NCI-H2081 treated with DMSO at 0.1 percent for 48 hours (cell line): ENCODE measurements around the gene STAC2.

ENCODE experiments used
- DNase-seq: peaks from one replicate; lab custom pipeline; 2025; lab: John Stamatoyannopoulos, UW

Gene STAC2

DNA sequence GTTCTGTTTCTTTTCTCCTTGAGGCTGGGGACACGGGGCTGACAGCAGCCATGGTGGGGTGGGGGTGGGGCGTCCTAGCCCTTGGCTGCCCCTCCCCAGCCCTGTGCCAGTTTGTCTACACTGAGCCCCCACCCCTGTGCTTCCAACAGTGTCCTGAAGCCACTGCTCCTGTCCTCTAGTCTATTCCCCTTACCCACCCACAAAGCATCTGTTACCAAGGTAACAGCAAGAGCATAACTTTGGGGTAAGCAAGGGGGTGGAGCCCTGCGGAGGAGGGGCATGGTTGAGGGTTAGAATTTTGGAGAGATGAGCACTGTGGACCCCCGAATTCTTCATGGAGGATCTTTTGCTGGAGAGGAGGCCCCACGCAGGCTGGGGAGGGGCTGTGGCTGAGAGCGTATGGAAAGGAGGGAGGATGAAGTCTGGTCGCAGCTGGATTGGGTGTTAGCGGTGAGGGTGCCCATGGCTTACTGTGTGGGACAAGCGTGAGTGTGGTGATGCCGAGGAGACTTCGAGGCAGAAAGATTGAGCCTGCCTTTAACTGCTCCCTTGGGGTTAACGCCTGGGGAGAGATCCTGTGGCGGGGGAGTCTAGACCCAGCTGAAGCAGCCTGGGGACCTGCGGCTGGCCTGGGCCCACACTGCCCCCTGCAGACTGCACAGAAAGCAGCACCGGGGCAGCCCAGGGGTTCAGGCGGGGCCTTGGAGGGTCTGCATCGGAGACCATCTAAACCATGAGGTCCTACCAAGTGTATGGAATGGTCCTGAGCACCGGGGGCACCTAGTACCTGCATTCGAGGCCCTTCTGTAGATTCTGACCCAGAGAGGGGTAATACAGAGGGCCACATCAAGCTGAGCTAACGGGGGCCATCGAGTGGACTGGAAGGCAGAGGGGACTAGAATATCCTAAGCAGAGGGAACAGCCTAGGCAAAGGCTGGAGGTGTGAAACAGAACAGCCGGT lies 6.1 kb upstream of the STAC2 start:
- no peak for DNase-seq

DNA sequence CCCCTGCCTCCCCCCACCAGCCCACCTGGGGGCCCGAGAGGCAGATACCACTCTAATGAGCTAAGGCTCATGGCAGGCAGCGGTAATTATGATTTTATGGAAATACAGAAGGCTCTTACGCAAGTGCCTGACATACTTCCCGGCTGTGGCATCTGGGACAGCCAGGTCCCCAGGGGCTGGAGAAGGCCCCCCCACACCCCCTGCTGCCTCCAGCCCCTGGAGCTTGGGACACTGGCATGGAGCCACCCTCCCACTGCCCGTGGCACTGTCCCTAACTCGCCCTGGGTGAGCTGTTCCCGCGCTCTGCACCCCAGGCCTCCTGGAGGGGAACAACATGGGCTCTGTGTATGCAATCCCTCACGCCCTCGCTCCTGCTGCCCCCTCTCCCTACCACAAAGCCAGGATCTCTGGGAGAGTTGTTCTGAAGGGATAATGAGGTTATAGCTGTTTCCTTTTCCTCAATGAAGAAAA lies 5.4 kb upstream of the STAC2 start:
- DNase-seq, result no peak

DNA sequence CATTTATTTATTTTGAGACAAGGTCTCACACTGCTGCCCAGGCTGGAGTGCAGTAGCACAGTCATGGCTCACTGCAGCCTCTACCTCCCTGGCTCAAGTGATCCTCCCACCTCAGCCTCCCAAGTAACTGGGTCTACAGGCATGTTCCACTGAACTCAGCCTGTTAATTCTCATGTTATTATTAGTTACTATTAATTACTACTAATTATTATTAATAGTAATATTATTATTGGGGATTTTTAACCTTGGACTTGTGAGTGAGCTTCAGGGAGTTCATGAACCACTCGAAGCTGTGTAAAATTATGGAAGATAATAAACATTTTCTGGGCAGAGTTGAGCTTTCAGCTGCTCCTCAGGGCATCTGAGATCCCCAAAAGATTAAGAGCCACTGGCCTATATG lies 4.6 kb upstream of the STAC2 start:
- DNase-seq, result no peak

DNA sequence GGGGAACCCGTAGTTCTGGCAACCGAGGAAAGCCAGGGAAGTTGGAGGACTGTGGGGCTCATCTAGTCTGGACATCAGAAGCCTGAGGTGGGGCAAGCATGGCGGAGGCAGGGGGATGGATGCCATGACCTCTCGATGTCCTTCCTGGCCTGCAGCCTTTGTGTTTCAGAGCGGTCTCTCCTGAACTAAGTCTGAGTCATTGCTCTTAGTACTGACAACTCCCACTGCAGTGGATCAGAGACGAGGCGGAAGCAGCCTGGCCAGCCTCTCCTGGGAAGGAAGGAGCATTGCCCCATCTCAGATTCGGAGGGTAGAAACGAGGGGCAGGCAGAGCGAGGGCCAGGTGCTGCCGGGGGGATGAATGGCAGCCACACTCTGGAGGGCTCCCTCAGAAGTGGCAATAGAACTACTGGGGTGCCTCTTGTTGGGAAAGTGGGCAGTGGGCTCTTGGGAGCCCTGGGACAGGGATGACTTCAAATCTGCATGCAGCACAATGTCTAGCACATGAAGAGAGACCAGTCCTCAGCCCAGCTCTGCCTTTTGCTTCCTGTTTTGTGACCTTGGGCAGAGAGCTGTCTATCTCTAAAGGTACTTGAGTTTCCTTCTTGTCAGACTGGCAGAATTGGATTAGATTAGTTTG lies 3.6 kb upstream of the STAC2 start:
- DNase-seq, result no peak

DNA sequence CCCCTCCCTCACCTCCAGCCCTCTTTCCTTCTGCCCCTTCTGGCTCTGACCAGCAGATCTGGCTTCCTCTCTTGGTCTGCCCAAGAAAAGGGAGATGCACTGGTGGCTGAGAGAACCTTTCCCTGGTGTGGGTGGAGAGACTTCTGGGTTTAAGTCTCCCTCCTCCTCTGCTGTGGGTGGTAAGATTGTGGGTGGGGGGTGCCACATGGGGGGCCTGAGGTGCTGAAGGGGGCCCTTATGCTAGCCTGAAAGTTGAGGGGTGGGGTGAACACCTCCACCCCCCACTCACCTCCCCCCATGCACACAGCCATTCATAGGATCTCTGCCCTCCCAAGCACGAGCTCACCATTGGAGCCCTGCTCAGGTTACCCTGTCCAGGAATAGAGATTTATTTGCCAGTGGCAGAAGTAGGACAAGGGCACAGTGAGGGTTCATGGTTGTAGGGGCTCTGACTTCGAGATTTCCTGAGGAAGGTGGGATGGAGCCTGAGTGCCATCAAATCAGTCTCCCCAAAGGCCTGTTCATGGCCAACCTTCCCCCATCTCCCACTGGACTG lies 1.7 kb upstream of the STAC2 start:
- no peak for DNase-seq

DNA sequence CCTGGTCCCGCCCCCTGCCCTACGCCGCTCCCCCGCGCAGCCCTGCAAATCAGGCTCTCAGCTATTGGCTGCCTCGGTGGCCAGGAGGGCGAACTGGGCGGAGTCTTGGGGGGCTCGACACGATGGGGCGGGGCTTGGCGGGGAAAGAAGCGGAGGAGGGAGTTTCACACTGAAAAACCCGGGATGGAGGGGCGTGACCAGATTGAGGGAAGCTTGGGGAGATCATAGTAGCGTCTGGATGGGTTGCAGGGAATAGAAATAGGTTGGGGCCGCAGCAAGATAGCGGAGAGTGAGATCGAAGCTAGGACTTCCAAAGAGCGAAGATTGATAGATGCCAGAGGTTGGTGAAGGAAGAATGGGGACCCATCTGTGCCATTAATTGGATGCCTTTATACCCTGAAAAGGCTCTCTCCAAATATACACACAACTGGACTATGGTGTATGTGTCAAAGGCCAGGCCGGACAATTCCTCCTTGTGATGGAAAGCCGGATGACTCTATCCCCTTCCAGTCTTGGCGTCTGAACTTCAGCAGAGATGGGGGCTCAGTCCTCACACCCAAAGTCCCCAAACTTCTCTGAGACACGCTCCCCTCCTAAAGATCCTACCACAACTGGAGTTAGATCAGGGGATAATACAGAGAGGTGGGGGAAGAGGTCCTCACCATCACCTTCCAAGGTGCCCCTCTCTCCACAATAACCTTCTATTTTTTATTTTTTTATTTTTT lies 376 bp upstream of the STAC2 start:
- no peak for DNase-seq

DNA sequence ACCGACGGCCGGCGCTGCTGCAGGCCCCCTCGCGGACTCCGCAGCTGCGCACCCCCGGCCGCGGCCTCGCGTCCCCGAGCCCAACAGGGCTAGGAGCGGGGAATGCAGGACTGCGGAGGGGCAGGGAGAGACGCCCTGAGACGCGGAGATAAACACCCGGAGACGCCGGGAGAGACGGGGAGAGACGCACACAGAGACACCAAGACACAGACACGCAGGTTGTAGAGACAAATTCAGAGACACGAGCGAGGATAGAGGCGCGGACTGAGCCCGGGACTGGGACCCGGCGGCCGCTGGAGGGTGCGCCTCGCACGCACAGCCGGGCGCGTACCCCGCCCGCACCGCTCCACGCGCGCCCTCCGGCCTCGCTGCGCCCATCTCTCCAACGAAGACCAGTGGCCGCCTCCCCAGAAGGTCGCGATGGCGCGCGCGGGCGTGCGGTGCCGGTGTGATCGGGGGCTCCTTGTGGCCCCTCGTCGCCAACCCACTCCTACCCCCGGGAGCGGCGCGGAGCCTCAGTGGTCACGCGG lies 902 bp downstream of the STAC2 start:
- no peak for DNase-seq

DNA sequence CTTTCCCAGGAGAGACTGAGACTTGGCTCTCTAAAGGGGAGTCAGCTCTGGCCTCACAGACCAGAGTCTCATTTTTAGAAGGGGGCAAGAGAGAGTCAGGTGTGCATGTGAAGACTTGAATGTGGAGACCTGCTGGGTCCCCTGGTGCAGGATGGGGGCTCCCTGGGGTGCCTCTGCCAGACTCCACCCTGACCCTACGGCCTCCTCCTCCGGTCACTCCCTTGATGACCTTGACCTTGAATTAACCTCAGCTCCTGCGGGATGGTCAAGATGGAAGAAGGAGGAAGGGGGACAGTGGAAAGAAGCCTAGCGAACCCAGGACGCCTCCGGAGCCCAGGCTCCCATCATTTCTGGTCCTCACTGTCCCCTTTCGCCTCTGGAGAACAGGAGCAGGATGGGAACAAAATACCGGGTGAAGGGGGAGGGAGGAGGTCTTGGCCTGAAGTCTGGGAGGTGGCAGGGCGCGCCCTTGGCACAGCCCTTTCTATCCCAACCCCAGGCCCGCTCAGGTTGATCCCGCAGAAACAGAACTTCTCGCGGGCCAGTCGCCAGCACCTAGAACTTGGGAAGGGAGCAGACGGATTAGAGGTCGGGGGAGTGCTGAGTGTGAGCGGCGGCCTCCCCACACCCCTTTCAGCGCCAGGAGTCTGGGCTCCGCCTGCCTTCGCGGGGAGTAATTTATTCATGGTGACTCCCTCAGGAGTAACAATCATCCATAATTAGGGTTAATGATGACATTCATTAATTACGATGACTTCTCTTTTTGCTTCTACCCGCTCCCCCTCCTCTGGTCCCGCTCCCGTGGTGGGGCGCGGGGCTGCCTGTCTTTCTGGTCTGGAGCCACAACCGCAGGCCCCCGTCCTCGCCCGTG lies 1.6 kb downstream of the STAC2 start:
- no peak for DNase-seq

DNA sequence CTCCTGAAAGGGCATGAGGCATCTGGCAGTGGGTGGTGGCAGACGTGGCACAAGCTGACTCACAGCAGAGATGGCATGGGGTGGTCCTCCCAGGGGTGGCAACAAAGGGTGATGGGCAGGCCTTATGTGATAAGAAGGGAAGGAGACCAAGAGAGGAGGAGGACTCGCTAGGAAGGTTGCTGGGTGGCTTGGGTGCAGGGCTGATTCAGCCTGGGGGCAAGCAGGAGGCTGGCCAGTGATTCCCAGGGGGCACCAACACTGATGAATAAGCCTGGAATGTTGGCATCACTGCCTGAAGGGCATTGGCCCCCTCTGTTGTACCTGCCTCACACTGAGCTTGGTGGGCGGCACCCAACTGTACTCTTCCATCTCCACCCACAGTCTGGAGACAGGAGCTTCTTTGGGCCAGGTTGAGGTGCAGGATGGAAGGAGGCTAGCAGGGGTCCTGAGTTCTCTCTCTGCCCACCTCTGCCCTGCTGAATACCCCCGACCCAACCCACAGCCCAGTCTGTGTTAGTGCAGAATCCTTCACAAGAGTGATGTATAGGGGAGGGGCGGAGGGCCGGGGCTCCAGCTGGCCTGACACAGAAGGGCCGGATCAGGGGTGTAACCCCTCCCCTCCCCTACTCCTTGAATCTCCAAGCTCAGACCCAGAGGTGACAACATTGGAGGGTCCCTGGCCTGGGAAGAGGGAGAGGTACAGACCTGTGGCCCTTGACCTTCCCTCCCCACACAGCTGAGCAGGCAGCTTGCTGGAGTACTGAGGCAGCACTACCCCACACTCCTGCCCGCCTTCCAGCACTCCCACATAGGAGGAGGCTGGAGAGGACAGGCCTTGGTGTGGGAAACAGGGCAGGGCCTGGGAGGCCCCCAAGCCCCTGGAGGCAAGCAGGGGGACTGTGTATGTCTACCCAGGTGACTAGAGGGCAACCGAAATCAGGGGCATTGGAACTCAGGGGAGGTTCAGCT lies 2.6 kb downstream of the STAC2 start:
- DNase-seq, result no peak

DNA sequence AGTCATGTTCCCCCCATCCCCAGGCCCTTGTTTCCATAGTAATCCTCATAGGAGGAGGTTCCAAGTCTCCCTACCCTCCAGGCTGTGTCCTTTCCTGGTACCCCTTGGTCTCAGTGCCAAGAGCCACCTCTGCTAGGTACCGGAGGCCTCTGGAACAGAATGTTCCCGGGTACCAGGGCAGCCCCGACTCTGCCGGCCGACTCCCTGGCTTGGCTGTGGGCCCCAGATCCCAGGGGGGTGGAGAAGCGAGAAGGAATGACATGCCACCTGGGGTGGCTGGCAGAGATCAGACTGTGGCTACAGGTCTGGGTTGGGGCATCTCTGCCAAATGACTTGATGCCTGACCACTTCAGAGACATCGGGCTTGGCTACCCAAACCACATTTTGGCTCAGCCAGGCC lies 3.6 kb downstream of the STAC2 start:
- DNase-seq, result no peak

DNA sequence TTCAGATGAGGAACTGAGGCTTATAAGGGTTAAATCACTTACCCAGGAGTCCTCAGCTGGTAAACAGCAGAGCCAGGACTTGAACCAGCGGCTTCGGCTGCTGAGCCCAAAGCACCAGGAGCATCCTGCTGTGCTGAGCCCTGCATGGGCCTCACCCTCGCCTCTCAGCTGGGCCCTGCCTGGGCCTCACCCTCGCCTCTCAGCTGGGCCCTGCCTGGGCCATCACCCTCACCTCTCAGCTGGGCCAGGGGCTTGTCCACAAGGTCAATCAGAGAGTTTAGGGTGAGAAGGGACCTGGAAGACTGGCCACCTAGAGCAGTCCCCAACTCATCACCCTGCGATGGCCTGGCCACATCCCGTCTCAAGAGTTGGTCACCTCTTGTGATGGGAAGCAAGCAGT lies 4.2 kb downstream of the STAC2 start:
- no peak for DNase-seq

DNA sequence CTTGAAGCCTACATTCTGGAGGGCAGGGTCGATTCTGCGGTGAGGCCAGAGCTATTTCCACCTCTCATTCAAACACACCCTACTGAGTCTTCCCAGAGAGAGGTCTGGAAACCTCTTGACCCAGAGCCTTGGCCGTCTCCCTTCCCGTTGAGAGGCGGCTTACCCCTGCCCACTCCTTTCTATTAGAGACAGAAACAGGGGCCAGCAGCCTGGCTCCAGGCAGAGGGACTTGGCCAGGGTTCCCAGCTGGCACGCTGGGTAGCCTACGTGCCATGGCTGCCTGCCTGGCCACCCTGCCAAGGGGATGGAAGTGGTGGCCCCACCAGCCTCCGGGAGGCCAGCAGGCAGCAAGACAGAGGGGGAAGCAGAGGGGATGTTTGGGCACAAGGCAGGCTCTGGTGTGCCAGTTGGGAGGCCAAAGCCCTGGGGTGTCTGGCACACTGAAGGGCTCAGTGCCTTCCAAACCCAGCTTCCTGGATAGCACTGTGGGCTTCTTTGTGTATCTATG lies 6.0 kb downstream of the STAC2 start:
- DNase-seq, result no peak

DNA sequence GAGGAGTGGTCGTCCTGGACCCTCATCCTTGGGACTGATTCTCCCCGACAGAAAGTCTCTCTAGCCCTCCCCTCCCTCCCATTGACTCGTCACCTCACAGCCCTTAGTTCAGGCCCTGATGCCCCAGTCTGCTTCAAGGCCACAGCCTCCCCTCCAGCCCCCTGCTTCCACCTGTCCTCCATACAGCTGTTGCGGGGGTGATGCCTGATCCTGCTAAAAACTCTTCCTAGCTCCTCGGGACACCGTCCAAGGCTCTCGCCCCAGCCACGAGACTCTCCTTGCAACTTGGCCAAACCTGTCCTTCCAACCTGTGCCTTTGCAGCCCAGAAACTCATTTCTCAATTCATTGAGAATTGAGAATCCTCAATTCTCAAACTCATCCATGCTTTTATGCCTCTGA lies 6.8 kb downstream of the STAC2 start:
- no peak for DNase-seq

DNA sequence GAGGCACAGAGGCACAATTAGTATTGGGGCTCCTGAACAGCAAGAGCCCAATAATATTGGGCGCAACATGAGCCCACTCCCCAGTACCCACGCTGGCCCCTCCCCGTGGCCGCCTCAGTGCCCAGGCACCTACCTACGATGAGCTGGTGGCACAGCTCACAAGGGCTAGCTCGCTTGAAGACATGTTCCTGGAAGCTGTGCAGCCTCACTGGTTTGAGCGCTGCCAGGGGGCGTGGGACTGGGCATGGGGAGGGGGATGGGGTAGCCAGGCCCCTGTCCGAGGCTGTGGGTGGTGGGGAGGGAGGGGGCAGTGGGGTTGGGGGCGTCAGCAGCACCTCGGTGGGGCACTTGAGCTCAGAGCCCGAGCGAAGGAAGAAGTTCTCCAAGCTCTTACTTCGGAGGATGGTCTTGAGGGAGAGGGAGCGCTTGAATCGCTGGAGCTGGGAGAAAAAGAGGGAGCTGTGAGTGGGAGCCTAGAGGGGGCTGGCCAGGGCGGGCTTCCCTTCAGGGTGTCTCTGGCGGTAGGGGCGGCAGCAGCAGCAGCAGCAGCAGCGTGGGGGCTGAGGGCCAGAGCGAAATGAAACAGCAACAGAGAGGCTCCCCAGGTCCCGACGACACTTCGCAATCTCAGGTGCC lies 7.9 kb downstream of the STAC2 start:
- no peak for DNase-seq

DNA sequence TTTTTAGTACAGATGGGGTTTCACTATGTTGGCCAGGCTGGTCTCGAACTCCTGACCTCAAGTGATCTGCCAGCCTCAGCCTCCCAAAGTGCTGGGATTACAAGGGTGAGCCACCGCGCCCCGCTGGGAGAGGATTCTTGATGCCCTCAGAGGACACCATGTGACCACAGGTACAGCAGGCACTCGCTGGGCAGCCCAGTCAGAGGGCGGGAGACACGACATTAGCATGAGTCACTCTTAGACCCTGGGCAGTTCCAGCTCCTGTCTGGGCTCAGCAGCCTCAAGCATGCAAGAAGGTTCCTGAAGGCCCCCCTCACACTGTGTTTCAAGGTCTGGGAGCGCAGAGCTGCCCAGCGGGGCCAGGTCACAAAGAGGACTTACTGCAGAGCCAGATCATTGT lies 11.9 kb downstream of the STAC2 start:
- no peak for DNase-seq

DNA sequence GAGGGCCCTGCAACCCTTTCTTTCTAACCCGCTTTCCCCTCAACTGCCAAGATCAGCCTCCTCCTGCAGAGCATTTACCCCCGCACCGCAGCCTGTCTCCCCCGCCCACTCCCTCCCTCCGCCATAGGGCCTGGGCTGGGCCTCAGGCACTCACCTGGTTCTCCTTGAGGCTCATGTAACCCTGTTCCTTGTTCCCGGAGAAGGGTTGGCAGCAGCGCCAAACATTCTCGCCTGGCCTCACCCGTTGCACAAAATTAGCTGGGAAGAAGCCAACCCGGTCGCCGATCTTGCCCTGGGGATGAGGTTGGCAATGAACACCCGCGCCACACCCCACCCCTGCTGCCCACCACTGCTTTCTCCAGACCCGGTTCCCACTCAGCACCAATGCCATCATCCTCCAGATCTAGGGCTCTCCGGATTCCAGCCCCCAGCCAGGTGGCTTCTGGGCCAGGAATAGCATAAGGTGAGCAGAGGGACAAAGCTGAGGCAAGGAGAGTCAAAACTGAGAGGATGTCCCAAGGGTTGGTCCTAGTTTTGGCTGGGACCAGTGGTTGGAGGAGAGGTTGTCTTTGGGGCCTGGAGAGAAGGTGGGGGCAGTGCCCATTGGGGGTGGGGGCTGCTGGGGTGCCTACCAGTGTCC lies 12.8 kb downstream of the STAC2 start:
- no peak for DNase-seq

DNA sequence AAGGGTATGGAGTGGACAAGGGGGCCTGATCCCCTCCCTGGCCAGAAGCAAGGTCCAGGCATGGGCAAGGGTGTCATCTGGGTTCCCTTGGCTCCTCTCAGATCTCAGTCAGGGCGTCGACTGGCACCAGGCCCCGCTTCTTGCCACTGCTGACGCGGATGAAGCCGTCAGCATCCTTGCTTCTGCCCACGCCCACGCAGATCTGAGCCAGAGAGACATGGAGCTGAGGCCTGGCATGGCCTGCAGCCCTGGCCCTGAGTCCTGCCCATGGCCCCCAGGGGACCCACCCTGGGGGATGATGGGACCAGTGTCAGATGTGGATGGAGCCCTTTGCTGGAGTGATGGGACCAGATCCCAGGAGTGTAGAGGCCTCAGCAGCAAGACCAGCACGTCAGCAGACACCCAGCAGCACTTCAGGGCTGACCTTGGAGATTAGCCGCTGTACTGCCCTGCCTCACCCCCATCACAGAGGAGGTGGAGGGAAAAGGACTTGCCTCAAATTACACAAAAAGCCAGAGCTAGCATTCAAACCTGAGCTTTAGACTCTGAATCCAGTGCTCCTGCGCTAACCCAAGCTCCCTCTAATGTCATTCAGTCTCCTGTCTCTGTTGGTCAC lies 13.4 kb downstream of the STAC2 start:
- DNase-seq, result no peak

DNA sequence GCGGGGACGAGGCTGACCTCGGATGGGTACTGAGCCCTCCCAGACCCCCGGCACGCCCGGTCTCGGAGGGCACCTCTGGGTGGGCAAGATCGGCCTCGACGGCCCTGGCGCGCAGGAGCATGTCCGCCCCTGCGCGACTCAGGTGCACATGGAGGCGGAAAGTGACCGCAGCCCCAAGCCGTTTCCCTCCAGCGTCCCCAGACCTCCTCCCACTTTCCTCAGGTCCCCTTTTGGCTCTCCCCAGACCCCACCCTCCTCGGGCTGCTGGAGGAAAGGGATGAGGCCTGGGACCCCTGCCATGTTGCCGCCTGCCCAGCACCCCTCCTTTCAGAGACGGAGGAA lies 15.7 kb downstream of the STAC2 start:
- DNase-seq, result no peak
